ENCODE measurements around the gene LIAS.

Gene LIAS

GRCh38 chr4:39524161-39524957 is 65.5 kb downstream of the LIAS start:
- DNase-seq, result no peak
- intact Hi-C loops (cut with DNase I), result no loop called here

DNA sequence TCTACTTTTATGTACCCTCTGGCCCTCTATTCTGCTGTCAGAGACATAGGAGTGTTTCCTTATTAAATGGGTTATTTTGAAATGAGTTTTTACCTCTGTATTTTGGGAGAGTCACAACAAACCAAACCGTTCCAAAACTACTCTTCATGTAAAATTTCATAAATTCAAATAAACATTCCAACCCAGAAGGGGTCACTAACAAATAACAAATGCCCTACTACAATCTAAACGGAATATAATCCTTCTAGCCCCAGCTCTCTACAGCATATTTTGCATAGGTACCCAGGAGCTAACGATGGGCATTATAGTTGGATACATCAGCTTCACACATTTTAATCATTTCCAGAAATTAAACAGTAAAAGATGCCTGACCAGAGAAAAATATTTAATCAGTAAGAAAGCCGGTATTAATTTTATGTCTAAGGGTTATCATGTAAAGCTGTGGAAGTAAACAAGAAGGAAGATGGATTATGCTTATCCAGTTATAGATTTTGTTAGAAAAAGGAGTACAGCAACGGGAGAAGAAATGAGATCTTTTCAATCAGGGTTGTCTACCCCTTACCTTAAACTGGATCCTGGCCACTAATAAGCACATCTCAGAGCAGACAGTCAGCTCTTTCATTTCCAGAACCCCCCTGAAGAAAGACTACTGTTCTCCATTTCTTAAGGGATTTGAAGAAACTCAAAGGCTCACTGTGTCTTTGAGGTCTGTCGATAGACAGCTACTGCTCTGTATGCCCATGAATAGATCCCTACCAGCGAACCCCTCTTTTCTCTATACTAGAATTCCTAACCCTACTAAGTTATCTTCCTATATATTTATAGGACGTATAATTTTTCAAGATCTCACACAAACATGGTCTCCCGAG is 67.2 kb downstream of the LIAS start:
- intact Hi-C loops (cut with DNase I), result loop anchor here (2.0 to 5.0 kb wide), 3 partner anchors 113 to 451 kb away; partner anchors contain the start of genes PDS5A, SMIM14 and UBE2K
- DNase-seq, result peak in 1 of 42 donors; percentile 15

GRCh38 chr4:39526765-39527295 is 68.0 kb downstream of the LIAS start:
- intact Hi-C loops (cut with DNase I), result loop anchor here (2.0 to 5.0 kb wide), 3 partner anchors 112 to 450 kb away; partner anchors contain the start of genes PDS5A, SMIM14 and UBE2K

GRCh38 chr4:39527296-39528060 is 68.6 kb downstream of the LIAS start, which contains the start of gene UGDH:
UGDH (minus strand) TSS chr4:39527439; CDS start chr4:39521512, 5,927 bp downstream.
- peak; percentile 88 to 99 (median 97) for DNase-seq
- intact Hi-C loops (cut with DNase I), result loop anchor here (2.0 to 5.0 kb wide), 3 partner anchors 111 to 449 kb away; partner anchors contain the start of genes PDS5A, SMIM14 and UBE2K

More at GRCh38 chr4:39526765-39527295, 68.0 kb downstream of the LIAS start:
- peak in 5 of 42 donors; percentile 1 to 21 (median 12) for DNase-seq

DNA sequence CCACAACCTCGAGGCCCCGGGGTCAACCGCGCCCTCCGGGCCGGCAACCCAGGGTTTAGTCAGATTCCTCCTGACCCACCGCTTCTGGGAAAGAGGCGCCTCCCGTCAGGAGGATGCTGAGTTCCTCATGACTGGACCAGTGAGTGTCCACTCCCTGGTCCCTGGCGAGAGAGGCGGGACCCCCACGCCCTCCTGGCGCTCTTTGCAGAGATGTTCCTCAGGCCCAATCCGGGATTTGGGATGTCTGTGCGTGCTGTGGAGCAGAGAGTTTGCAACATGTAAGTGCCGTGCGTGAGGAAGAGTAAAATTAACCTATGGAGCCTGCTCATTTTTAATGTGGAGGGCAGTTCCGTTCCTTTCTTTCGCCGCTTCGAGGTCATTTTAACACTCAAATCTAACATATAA is 69.2 kb downstream of the LIAS start:
- intact Hi-C loops (cut with DNase I), result loop anchor here (5.0 kb wide), 1 partner anchor 169 kb away; the partner anchor contains the start of gene UBE2K
- peak in 5 of 42 donors; percentile 9 to 56 (median 47) for DNase-seq

Data from head of caudate nucleus (tissue), 42 donors.